ENCODE data around the gene OGT.
"Not testable (repeated sequence)": the region's sequence is repeated elsewhere in the genome, so short reads cannot be mapped to it uniquely, and the experiment has no call there.

OGT gene

GRCh38 chrX:71586929-71587328 is 54.0 kb downstream of the OGT start:
- DNase-seq (ENCODE audit: low read depth) = no peak

- DNase-seq (ENCODE audit: low read depth) = not testable (repeated sequence)
Observed at GRCh38 chrX:71593210-71593609, 60.3 kb downstream of the OGT start.

- no peak for DNase-seq (ENCODE audit: low read depth)
Observed at GRCh38 chrX:71599965-71600364, 67.1 kb downstream of the OGT start.

- no peak for DNase-seq (ENCODE audit: low read depth)
Observed at GRCh38 chrX:71603618-71604017, 70.7 kb downstream of the OGT start.

GRCh38 chrX:71604141-71604540 is 71.2 kb downstream of the OGT start:
- DNase-seq (ENCODE audit: low read depth) = peak; percentile 73

- DNase-seq (ENCODE audit: low read depth) = no peak
Observed at GRCh38 chrX:71604796-71605568, 72.1 kb downstream of the OGT start.

GRCh38 chrX:71606536-71607216 is 73.8 kb downstream of the OGT start:
- DNase-seq (ENCODE audit: low read depth) = no peak

- DNase-seq (ENCODE audit: low read depth) = no peak
Observed at GRCh38 chrX:71607488-71607887, 74.6 kb downstream of the OGT start.

GRCh38 chrX:71609095-71609750 is 76.3 kb downstream of the OGT start:
- no peak for DNase-seq (ENCODE audit: low read depth)

GRCh38 chrX:71611736-71612135 is 78.8 kb downstream of the OGT start:
- DNase-seq (ENCODE audit: low read depth) = not testable (repeated sequence)

- no peak for DNase-seq (ENCODE audit: low read depth)
Observed at GRCh38 chrX:71612256-71612655, 79.4 kb downstream of the OGT start.

- no peak for DNase-seq (ENCODE audit: low read depth)
Observed at GRCh38 chrX:71615056-71615455, 82.2 kb downstream of the OGT start.

- DNase-seq (ENCODE audit: low read depth) = no peak
Observed at GRCh38 chrX:71615954-71616353, 83.0 kb downstream of the OGT start.

- DNase-seq (ENCODE audit: low read depth) = no peak
Observed at GRCh38 chrX:71616672-71617529, 84.0 kb downstream of the OGT start.

GRCh38 chrX:71617742-71618141 is 84.8 kb downstream of the OGT start:
- DNase-seq (ENCODE audit: low read depth) = no peak

- no peak for DNase-seq (ENCODE audit: low read depth)
Observed at GRCh38 chrX:71618303-71618721, 85.4 kb downstream of the OGT start, which contains the start of gene CXCR3. Gene CXCR3, minus strand, starts transcription at chrX:71618511. Its CDS starts 62 bp downstream, at chrX:71618449.

- DNase-seq (ENCODE audit: low read depth) = no peak
Observed at GRCh38 chrX:71618787-71619186, 85.9 kb downstream of the OGT start.

GRCh38 chrX:71619193-71619592 is 86.3 kb downstream of the OGT start:
- DNase-seq (ENCODE audit: low read depth) = no peak

- no peak for DNase-seq (ENCODE audit: low read depth)
Observed at GRCh38 chrX:71619986-71620385, 87.1 kb downstream of the OGT start.

GRCh38 chrX:71621603-71622002 is 88.7 kb downstream of the OGT start:
- no peak for DNase-seq (ENCODE audit: low read depth)

GRCh38 chrX:71622032-71622575 is 89.2 kb downstream of the OGT start:
- no peak for DNase-seq (ENCODE audit: low read depth)
